IPS-18c (cell line): ENCODE data around the gene TAF11L7.
"Not testable (repeated sequence)": the region's sequence is repeated elsewhere in the genome, so short reads cannot be mapped to it uniquely, and the experiment has no call there.

Experiments used
- H3K4me3 ChIP-seq: 2 replicates; pipeline ENCODE4 v1.7.0; 2013; ENCODE audit warnings: low read depth, mild to moderate bottlenecking, low read length, moderate library complexity; ENCODE audit not compliant: insufficient read depth
- H3K9me3 ChIP-seq: one replicate; pipeline ENCODE4 v1.6.1; 2013; ENCODE audit warnings: mild to moderate bottlenecking, low read length, moderate library complexity; ENCODE audit not compliant: control insufficient read depth, insufficient read depth

The TAF11L7 gene

DNA sequence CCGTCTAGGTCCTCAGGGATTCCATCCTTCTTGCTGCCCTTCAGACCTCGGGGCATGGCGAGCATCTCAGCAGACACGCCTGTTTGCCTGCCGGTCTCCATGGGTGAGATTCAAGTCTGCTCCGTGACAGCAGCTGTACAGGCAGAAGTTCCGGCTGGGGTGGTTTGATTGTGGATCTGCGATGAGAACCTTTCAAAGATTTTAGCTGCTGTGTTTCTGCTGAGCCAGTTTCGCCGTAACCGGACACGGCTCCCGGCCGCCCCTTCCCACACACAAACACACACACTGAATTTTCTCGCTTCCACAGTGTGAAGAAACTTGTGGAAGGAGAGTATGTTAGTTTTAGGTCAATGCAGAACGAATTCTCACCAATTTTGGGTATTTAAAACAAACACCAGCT is at the start of gene TAF11L7:
Gene TAF11L7 (minus strand): TSS at position 101 of the 400 bp plus-strand sequence.
- H3K4me3 ChIP-seq, H3K9me3 ChIP-seq: not testable (repeated sequence)

DNA sequence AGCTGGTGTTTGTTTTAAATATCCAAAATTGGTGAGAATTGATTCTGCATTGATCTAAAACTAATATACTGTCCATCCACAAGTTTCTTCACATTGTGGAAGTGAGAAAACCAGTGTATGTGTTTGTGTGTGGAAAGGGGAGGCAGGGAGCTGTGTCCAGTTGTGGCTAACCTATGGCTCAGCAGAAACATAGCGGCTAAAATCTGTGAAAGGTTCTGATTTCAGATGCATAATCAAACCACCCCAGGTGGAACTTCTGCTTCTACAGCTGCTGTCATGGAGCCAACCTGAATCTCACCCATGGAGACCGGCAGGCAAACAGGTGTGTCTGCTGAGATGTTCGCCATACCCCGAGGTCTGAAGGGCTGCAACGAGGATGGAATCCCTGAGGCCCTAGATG is 48.6 kb upstream of the TAF11L7 start, which contains the start of gene TAF11L14:
Gene TAF11L14 (plus strand): TSS at position 301 of the 400 bp plus-strand sequence.
- H3K9me3 ChIP-seq: no peaks in the 10 kb centered on the region
- no peak within 1 kb of the TSS for H3K4me3 ChIP-seq

- not testable (repeated sequence) for H3K4me3 ChIP-seq, H3K9me3 ChIP-seq
Observed at GRCh38 chr5:17631788-17632187, 46.2 kb upstream of the TAF11L7 start, which contains the start of gene TAF11L13. Gene TAF11L13 (plus strand): TSS chr5:17632088.

DNA sequence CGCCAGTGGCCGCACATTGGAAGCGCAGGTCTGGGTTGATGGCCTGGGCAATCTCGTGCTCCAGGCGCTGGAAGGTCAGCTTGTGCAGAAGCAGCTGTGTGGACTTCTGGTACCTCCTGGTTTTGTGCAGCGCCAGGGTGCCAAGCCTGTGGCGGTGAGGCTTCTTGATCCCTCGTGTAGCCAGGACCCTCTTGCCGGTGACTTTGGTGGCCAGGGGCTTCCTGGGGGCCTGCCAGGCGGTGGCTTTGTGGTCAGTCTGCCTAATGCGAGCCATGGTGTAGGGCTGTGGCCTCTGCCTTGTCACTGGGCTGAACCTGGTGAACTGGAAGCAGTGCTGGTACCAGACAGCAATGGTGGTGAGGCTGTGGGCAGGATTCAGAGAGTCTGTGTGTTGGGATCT is 40.1 kb upstream of the TAF11L7 start:
- no peaks in the 10 kb centered on the region for H3K9me3 ChIP-seq
- no peak overlapping the region for H3K4me3 ChIP-seq

GRCh38 chr5:17620627-17621026 is 35.1 kb upstream of the TAF11L7 start:
- no peaks in the 10 kb centered on the region for H3K9me3 ChIP-seq
- no peak overlapping the region for H3K4me3 ChIP-seq

DNA sequence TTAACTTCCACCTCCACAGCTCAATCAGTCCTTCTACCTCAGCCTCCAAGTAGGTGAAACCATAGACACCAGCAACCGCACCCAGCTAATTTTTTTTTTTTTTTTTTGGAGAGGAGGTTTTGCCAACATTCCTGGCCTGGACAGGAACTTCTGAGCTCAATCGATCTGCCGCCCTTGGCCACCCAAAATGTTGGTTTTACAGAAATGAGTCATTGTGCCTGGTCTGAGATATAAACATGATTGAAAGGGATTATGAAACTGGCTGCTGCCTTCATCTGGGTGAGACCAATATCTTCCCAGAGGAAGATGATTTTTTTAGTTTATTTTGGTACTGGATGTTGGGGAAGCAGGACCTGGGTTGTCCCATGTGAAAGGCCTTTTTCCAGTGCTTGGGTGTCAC is 33.8 kb upstream of the TAF11L7 start:
- no peak overlapping the region for H3K4me3 ChIP-seq
- no peaks in the 10 kb centered on the region for H3K9me3 ChIP-seq

GRCh38 chr5:17614872-17615605 is 29.5 kb upstream of the TAF11L7 start:
- Histone ChIP-seq H3K9me3 (no peaks in the 10 kb centered on the region), H3K4me3 (no peak overlapping the region)

- not testable (repeated sequence) for H3K4me3 ChIP-seq, H3K9me3 ChIP-seq
Observed at GRCh38 chr5:17610092-17610491, 24.5 kb upstream of the TAF11L7 start, which contains the start of gene TAF11L12. Gene TAF11L12 (plus strand): TSS chr5:17610392.

- not testable (repeated sequence) for H3K4me3 ChIP-seq, H3K9me3 ChIP-seq
Observed at GRCh38 chr5:17607461-17607860, 21.9 kb upstream of the TAF11L7 start.

- Histone ChIP-seq H3K9me3 (no peaks in the 10 kb centered on the region), H3K4me3 (no peak overlapping the region)
Observed at GRCh38 chr5:17604951-17605350, 19.4 kb upstream of the TAF11L7 start.

DNA sequence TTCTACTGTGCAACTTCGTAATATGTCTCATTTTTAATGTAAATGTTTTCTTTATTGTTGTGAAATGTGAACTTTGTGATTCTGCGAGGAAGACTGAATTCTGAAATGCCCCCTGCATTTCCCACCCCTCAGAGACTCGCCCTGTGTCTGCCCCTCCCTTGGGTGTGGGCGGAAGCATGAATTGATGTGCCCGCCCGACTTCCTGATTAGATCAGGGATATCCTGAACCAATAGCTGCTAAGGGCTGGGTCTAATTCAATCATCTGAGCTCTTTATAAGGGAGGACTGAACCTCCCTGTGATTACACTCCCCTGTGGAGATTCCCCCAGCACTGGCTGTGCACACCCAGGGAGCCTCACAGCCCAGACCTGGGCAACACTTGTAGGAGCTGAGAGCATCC is 18.3 kb upstream of the TAF11L7 start, which contains the start of gene TAF11L11:
Gene TAF11L11 (plus strand): TSS at position 304 of the 400 bp plus-strand sequence.
- not testable (repeated sequence) for H3K9me3 ChIP-seq, H3K4me3 ChIP-seq

- not testable (repeated sequence) for H3K4me3 ChIP-seq, H3K9me3 ChIP-seq
Observed at GRCh38 chr5:17597728-17598127, 12.2 kb upstream of the TAF11L7 start, which contains the start of gene TAF11L10. Gene TAF11L10 (minus strand): TSS chr5:17597828.

DNA sequence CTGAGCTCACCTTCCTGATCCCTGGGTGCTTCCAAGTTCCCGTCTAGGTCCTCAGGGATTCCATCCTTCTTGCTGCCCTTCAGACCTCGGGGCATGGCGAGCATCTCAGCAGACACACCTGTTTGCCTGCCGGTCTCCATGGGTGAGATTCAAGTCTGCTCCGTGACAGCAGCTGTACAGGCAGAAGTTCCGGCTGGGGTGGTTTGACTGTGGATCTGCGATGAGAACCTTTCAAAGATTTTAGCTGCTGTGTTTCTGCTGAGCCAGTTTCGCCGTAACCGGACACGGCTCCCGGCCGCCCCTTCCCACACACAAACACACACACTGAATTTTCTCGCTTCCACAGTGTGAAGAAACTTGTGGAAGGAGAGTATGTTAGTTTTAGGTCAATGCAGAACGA is 8.7 kb upstream of the TAF11L7 start, which contains the start of gene TAF11L9:
Gene TAF11L9 (minus strand): TSS at position 140 of the 400 bp plus-strand sequence.
- H3K4me3 ChIP-seq, H3K9me3 ChIP-seq: not testable (repeated sequence)

GRCh38 chr5:17590860-17591259 is 5.3 kb upstream of the TAF11L7 start, which contains the start of gene TAF11L8:
Gene TAF11L8 (minus strand): TSS chr5:17590960.
- H3K9me3 ChIP-seq: not testable (repeated sequence)

More at GRCh38 chr5:17590860-17591259, 5.3 kb upstream of the TAF11L7 start, which contains the start of gene TAF11L8:
- H3K4me3 ChIP-seq: not testable (repeated sequence)
